MCF 10A (cell line): ENCODE data around the gene BCAS1. TPM values are rescaled to one million over a fixed set of nuclear protein-coding genes. Genes with fewer than 3 reads are reported as not detected.

Source experiments
- BruUV-seq: library from RNA; stranded (reverse); fragments of 400-500 nt; replicated peaks from 2 replicates; lab custom pipeline; 2021; lab: Mats Ljungman, UMichigan
- CTCF ChIA-PET: fragments of 300-600 bp; sonication (Branson Sonifier 250); formaldehyde crosslinking; extraction: SDS; loops from one replicate; lab custom pipeline; 2021; ENCODE audit warnings: antibody characterized with exemption, inconsistent platforms; lab: Yijun Ruan, JAX
- POLR2A ChIA-PET: fragments of 300-600, 350-650 bp; sonication (Branson Sonifier 250); formaldehyde crosslinking; extraction: SDS; loops from one replicate; lab custom pipeline; 2020; ENCODE audit warnings: antibody characterized with exemption, inconsistent platforms; lab: Yijun Ruan, JAX
- DNase-seq: peaks from one replicate; pipeline ENCODE4 v3.0.0-alpha.2; 2018; ENCODE audit not compliant: unreplicated experiment
- H3K27ac Mint-ChIP-seq: one replicate; pipeline ENCODE4 v1.8.0; 2022; ENCODE audit warnings: mild to moderate bottlenecking, low read depth, mixed read lengths; ENCODE audit not compliant: unreplicated experiment
- H3K27me3 Mint-ChIP-seq: one replicate; pipeline ENCODE4 v1.8.0; 2022; ENCODE audit warnings: mixed read lengths; ENCODE audit not compliant: insufficient read depth, unreplicated experiment
- H3K36me3 Mint-ChIP-seq: one replicate; pipeline ENCODE4 v1.8.0; 2022; ENCODE audit warnings: mild to moderate bottlenecking, moderate library complexity, mixed read lengths; ENCODE audit not compliant: insufficient read depth, unreplicated experiment
- H3K4me1 Mint-ChIP-seq: one replicate; pipeline ENCODE4 v1.8.0; 2022; ENCODE audit warnings: mixed read lengths; ENCODE audit not compliant: insufficient read depth, unreplicated experiment
- H3K4me3 Mint-ChIP-seq: one replicate; pipeline ENCODE4 v1.8.0; 2022; ENCODE audit warnings: mild to moderate bottlenecking, moderate library complexity, mixed read lengths; ENCODE audit not compliant: unreplicated experiment
- H3K9me3 Mint-ChIP-seq: one replicate; pipeline ENCODE4 v1.8.0; 2022; ENCODE audit warnings: mixed read lengths; ENCODE audit not compliant: unreplicated experiment
- intact Hi-C: fragments of 100-400 bp; cut with micrococcal nuclease; formaldehyde crosslinking; loops from 2 replicates; pipeline ENCODE4 v1.14.1; 2022
- total RNA-seq: library from RNA; stranded (reverse); gene quantifications from 2 replicates; pipeline ENCODE4 v1.2.3, GENCODE V29; 2022
- TF ChIP-seq, protein P1 (sequence below): fragments of 200-600 bp; IDR thresholded peaks from one replicate; pipeline ENCODE4 v1.8.0; 2022; ENCODE audit warnings: antibody characterized with exemption, mild to moderate bottlenecking; ENCODE audit not compliant: unreplicated experiment

Gene BCAS1
- total RNA-seq, 1 experiment from 2014 or later: not detected

- DNase-seq: no peak
- intact Hi-C loops: no loop called here
- Mint-ChIP-seq H3K27ac (no peak overlapping the region), H3K27me3 (peaks cover 41% of the 10 kb centered on the region), H3K9me3 (no peaks in the 10 kb centered on the region), H3K4me1 (no peaks in the 10 kb centered on the region), H3K36me3 (no peaks in the 10 kb centered on the region), H3K4me3 (no peak overlapping the region)
- CTCF ChIA-PET: no interaction called here
- TF ChIP-seq, protein P1, sequence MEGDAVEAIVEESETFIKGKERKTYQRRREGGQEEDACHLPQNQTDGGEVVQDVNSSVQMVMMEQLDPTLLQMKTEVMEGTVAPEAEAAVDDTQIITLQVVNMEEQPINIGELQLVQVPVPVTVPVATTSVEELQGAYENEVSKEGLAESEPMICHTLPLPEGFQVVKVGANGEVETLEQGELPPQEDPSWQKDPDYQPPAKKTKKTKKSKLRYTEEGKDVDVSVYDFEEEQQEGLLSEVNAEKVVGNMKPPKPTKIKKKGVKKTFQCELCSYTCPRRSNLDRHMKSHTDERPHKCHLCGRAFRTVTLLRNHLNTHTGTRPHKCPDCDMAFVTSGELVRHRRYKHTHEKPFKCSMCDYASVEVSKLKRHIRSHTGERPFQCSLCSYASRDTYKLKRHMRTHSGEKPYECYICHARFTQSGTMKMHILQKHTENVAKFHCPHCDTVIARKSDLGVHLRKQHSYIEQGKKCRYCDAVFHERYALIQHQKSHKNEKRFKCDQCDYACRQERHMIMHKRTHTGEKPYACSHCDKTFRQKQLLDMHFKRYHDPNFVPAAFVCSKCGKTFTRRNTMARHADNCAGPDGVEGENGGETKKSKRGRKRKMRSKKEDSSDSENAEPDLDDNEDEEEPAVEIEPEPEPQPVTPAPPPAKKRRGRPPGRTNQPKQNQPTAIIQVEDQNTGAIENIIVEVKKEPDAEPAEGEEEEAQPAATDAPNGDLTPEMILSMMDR: no peak
- no TSS peak for BruUV-seq
- POLR2A ChIA-PET: no interaction called here
Observed at GRCh38 chr20:54026295-54027064, 43.9 kb downstream of the BCAS1 start.

DNA sequence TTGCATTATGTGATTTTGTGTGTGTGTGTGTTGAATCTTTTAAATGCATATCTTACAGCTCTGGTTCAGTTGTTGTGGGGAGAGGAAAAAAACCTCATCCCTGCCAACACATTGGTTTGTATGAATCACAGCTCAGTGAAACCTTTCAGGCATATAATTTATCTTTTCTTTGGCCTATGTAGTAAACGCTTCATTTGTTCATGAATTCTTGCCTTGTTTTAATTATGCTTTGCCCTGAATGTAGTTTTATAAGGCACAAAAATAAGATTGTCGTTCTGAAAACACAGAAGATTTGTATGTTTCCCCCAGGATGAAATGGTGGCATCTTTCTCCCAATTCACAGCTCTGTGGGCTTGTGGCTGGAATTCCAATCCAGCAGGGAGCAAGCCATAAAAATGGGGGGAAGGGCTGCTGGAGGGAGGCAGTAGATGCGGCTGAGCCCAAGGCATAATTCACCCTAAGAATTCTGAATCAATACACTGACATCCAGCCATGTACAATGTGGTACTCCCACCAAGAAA, 45.1 kb downstream of the BCAS1 start:
- Mint-ChIP-seq H3K4me1 (no peaks in the 10 kb centered on the region), H3K36me3 (no peaks in the 10 kb centered on the region), H3K27ac (no peak overlapping the region), H3K9me3 (no peaks in the 10 kb centered on the region), H3K27me3 (peaks cover 29% of the 10 kb centered on the region), H3K4me3 (no peak overlapping the region)
- TF ChIP-seq, protein P1: no peak
- ChIA-PET POLR2A (no interaction called here), CTCF (interaction anchor here (0.6 kb wide), 1 partner anchor 351 kb away, joined by 4 read pairs; no protein-coding TSS in a partner anchor)
- no peak for DNase-seq
- no TSS peak for BruUV-seq
- intact Hi-C loops: no loop called here

GRCh38 chr20:54023406-54023805, 47.0 kb downstream of the BCAS1 start:
- Mint-ChIP-seq H3K27me3 (peaks cover 16% of the 10 kb centered on the region), H3K4me1 (no peaks in the 10 kb centered on the region), H3K36me3 (no peaks in the 10 kb centered on the region), H3K27ac (no peak overlapping the region), H3K4me3 (no peak overlapping the region), H3K9me3 (no peaks in the 10 kb centered on the region)
- BruUV-seq: no TSS peak
- DNase-seq: no peak
- POLR2A ChIA-PET: no interaction called here
- CTCF ChIA-PET: interaction anchor here (0.6 kb wide), 1 partner anchor 23 kb away, joined by 3 read pairs; no protein-coding TSS in a partner anchor
- TF ChIP-seq, protein P1: no peak
- intact Hi-C loops: no loop called here

GRCh38 chr20:54021446-54022235, 48.8 kb downstream of the BCAS1 start:
- H3K9me3 Mint-ChIP-seq: no peaks in the 10 kb centered on the region
- no peaks in the 10 kb centered on the region for H3K36me3 Mint-ChIP-seq
- H3K4me1 Mint-ChIP-seq: no peaks in the 10 kb centered on the region
- TF ChIP-seq, protein P1: no peak
- no peak overlapping the region for H3K27ac Mint-ChIP-seq
- CTCF ChIA-PET: no interaction called here
- H3K4me3 Mint-ChIP-seq: no peak overlapping the region
- peaks cover 14% of the 10 kb centered on the region for H3K27me3 Mint-ChIP-seq
- no peak for DNase-seq
- intact Hi-C loops: no loop called here
- no TSS peak for BruUV-seq
- POLR2A ChIA-PET: no interaction called here
